Activated CD4-positive, alpha-beta T cell treated with anti-CD3 and anti-CD28 coated beads, Interleukin-2, amount 50 U/mL, for 4 hours (primary cell): ENCODE results near the gene BROX.
A peak's percentile ranks its signal among the peaks of the same experiment; 100 is the strongest.
"Not testable (repeated sequence)": the region's sequence is repeated elsewhere in the genome, so short reads cannot be mapped to it uniquely, and the experiment has no call there.

Experiments used
- DNase-seq, 2 experiments: peaks; one replicate each; pipeline ENCODE4 v3.0.0-alpha.2; 2020

Gene BROX

GRCh38 chr1:222712253-222713090 lies at the start of gene BROX, which contains the start of gene AIDA:
BROX (plus strand) TSS chr1:222712564; CDS start chr1:222715700, 3,136 bp downstream.
AIDA (minus strand) TSS chr1:222712491; CDS start chr1:222712317, 174 bp downstream.
- DNase-seq = peak; percentile 94 to 96

- no peak for DNase-seq
Measured at GRCh38 chr1:222663431-222663934, 48.9 kb upstream of the BROX start.

- DNase-seq = no peak
Measured at GRCh38 chr1:222665964-222666363, 46.4 kb upstream of the BROX start.

GRCh38 chr1:222668184-222668583 lies 44.2 kb upstream of the BROX start:
- DNase-seq = not testable (repeated sequence)

GRCh38 chr1:222669107-222669506 lies 43.3 kb upstream of the BROX start:
- DNase-seq = not testable (repeated sequence)

GRCh38 chr1:222670110-222670509 lies 42.3 kb upstream of the BROX start:
- no peak for DNase-seq

- no peak for DNase-seq
Measured at GRCh38 chr1:222680080-222680479, 32.3 kb upstream of the BROX start.

- no peak for DNase-seq
Measured at GRCh38 chr1:222691016-222691415, 21.3 kb upstream of the BROX start.

- DNase-seq = no peak
Measured at GRCh38 chr1:222694927-222695326, 17.4 kb upstream of the BROX start.

- DNase-seq = no peak
Measured at GRCh38 chr1:222696741-222697140, 15.6 kb upstream of the BROX start.

- no peak for DNase-seq
Measured at GRCh38 chr1:222697203-222697602, 15.2 kb upstream of the BROX start.

- no peak for DNase-seq
Measured at GRCh38 chr1:222697826-222698225, 14.5 kb upstream of the BROX start.

GRCh38 chr1:222702210-222702609 lies 10.2 kb upstream of the BROX start:
- no peak for DNase-seq

- no peak for DNase-seq
Measured at GRCh38 chr1:222704260-222704659, 8.1 kb upstream of the BROX start.

- no peak for DNase-seq
Measured at GRCh38 chr1:222706815-222707214, 5.5 kb upstream of the BROX start.

- no peak for DNase-seq
Measured at GRCh38 chr1:222709700-222710153, 2.6 kb upstream of the BROX start.

- DNase-seq = peak; percentile 53 to 55
Measured at GRCh38 chr1:222711319-222712252, 778 bp upstream of the BROX start.

- DNase-seq = peak; percentile 85 to 86
Measured at GRCh38 chr1:222713091-222713961, 962 bp downstream of the BROX start.

- DNase-seq = no peak
Measured at GRCh38 chr1:222716393-222716792, 4.0 kb downstream of the BROX start.

- DNase-seq = no peak
Measured at GRCh38 chr1:222728746-222729145, 16.4 kb downstream of the BROX start.

- no peak for DNase-seq
Measured at GRCh38 chr1:222730866-222731265, 18.5 kb downstream of the BROX start.
